ENCODE measurements around the gene LDLR. TPM values are rescaled to one million over a fixed set of nuclear protein-coding genes. Genes with fewer than 3 reads are reported as not detected.

LDLR gene
- total and polyA plus RNA-seq, 10 donors, result 7.0 to 117 (median 25.6) TPM

DNA sequence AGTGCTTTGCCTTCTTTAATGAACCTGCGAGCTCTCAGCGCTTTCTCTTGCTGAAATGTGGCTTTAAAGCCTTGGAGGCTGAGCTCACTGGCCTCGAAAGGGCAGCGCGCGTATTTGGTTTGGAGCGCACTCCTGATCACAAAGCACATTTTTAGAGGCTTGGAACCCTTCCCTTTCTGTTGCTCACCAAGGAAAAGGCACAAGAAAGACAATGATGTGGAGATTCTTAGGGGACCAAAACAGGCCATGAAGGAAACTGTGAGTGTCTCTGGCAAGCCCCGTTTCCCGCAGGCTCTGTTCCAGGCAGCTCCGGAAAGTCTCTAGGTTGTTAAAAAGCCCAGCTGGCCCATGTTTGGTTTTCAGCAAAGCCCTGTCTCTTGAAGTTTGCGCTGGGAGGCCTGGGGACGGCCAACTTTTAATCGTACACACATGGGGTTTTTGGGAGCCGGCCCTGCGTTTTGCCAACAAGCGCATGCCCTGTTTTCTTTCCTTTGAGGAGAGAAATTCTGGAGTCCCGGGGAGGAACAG is 75.7 kb downstream of the LDLR start:
- WGBS, 5 donors, result 81 to 90% (median 88%) methylated on average over 17 of the region's 17 CpGs
- Histone ChIP-seq H3K4me3 (no peak overlapping the region), H3K27me3 (replicated peaks in 1 of 7) (no peaks in the 10 kb centered on the region), H3K27ac (peak overlapping the region in 7 of 8 donors; percentile 31 to 77 (median 65)), H3K36me3 (peaks cover 0 to 37% (median 9%) of the 10 kb centered on the region in 6 donors), H3K9me3 (peaks cover 0 to 12% (median 9%) of the 10 kb centered on the region in 8 donors), H3K4me1 (peaks cover 0 to 11% (median 0%) of the 10 kb centered on the region in 6 donors)
- TF ChIP-seq POLR2AphosphoS5 (IDR thresholded peaks at IDR 0.05) (peak in 2 of 3 donors; percentile 35 to 36), POLR2A (IDR thresholded peaks at IDR 0.05) (no peak)
- TF ChIP-seq, protein P1, sequence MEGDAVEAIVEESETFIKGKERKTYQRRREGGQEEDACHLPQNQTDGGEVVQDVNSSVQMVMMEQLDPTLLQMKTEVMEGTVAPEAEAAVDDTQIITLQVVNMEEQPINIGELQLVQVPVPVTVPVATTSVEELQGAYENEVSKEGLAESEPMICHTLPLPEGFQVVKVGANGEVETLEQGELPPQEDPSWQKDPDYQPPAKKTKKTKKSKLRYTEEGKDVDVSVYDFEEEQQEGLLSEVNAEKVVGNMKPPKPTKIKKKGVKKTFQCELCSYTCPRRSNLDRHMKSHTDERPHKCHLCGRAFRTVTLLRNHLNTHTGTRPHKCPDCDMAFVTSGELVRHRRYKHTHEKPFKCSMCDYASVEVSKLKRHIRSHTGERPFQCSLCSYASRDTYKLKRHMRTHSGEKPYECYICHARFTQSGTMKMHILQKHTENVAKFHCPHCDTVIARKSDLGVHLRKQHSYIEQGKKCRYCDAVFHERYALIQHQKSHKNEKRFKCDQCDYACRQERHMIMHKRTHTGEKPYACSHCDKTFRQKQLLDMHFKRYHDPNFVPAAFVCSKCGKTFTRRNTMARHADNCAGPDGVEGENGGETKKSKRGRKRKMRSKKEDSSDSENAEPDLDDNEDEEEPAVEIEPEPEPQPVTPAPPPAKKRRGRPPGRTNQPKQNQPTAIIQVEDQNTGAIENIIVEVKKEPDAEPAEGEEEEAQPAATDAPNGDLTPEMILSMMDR (IDR thresholded peaks at IDR 0.05 in 8 of 11, conservative IDR thresholded peaks at IDR 0.05 in 3 of 11), result no peak
- intact Hi-C loops (cut with DNase I; ENCODE audit: low total_unique reads), result no loop called here
- DNase-seq, result no peak

DNA sequence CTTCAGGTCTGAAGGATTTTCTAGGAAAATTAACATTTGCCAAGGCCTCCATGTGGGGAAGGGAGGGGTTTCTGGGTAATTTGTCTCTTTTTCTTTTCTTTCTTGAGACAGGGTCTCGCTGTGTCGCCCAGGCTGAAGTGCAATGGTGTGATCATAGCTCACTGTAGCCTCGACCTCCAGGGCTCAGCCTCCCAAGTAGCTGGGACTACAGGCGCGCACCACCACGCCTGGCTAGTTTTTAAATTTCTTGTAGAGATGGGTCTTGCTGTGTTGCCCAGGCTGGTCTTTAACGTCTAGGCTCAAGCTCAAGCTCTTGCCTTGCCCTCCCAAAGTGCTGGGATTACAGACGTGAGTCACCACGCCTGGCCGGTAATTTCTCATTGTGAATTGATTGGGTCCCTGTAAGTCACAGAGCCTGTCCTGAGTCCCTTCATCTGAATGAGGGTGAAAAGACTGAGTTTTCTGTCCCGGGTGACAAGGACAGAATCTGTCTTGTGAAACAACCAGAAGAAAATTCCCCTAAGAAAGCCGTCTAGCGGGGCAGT is 76.3 kb downstream of the LDLR start:
- intact Hi-C loops (cut with DNase I; ENCODE audit: low total_unique reads), result no loop called here
- no peaks in the 10 kb centered on the region for H3K27me3 ChIP-seq (replicated peaks in 1 of 7)

DNA sequence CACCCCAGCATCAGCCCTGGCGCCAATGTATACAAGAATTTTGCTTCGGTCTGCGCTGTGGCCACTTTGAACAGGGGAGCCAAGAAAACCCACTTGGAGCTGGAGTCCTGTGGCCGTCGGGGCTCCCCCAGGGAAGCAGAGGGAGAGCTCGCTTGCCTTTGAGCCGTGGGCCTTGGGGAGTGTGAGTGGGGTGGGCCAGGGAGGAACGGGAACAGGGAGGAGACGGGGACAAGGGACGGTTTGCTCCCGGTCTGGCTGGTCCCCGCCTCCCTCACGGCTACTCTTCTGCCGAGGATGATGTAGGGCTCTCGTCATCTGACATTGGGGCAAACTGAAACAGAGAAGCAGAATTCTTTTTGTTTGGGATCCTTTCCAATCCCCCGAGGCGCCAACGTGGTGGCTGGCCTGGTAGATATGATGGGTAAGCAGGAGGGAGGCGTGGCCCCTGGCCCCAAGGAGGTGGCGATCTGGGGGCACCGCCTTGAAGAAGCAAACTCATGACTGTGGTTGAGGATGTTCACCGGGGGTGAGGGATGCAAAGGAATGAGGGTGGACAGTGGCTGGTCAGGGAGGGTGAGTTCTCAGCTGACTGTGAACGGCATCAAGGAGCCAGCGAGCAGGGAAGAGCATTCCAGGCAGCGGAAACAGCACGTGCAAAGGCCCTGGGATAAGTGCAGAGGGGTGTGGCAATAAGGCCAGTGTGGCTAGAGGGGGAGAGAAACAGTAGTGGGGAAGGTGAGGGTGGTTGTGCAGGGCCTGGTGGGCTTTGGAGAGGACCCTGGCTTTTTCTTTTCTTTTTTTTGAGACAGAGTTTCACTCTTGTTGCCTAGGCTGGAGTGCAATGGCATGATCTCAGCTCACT is 77.2 kb downstream of the LDLR start:
- no peaks in the 10 kb centered on the region for H3K9me3 ChIP-seq
- intact Hi-C loops (cut with DNase I; ENCODE audit: low total_unique reads), result no loop called here
- H3K4me3 ChIP-seq, result no peak overlapping the region
- peak overlapping the region in 7 of 8 donors; percentile 29 to 77 (median 63) for H3K27ac ChIP-seq
- 78 to 88% (median 84%) methylated on average over 26 of the region's 26 CpGs for WGBS, 5 donors
- peaks cover 0 to 8% (median 0%) of the 10 kb centered on the region in 6 donors for H3K4me1 ChIP-seq
- H3K27me3 ChIP-seq (replicated peaks in 1 of 7), result no peaks in the 10 kb centered on the region
- DNase-seq, result no peak
- TF ChIP-seq POLR2AphosphoS5 (IDR thresholded peaks at IDR 0.05), result peak in 2 of 3 donors; percentile 63 to 66
- TF ChIP-seq, protein P1 (IDR thresholded peaks at IDR 0.05 in 8 of 11, conservative IDR thresholded peaks at IDR 0.05 in 3 of 11), result no peak
- peaks cover 0 to 52% (median 9%) of the 10 kb centered on the region in 6 donors for H3K36me3 ChIP-seq

More for the DNA sequence above, 76.3 kb downstream of the LDLR start:
- H3K4me1 ChIP-seq, result peaks cover 0 to 8% (median 0%) of the 10 kb centered on the region in 6 donors
- no peak overlapping the region for H3K4me3 ChIP-seq
- TF ChIP-seq POLR2A (IDR thresholded peaks at IDR 0.05), result no peak
- TF ChIP-seq, protein P1 (IDR thresholded peaks at IDR 0.05 in 8 of 11, conservative IDR thresholded peaks at IDR 0.05 in 3 of 11), result no peak
- no peak for TF ChIP-seq POLR2AphosphoS5 (IDR thresholded peaks at IDR 0.05)
- H3K36me3 ChIP-seq, result peaks cover 0 to 43% (median 9%) of the 10 kb centered on the region in 6 donors
- DNase-seq, result no peak
- H3K27ac ChIP-seq, result peak overlapping the region in 7 of 8 donors; percentile 31 to 77 (median 65)
- H3K9me3 ChIP-seq, result peaks cover 0 to 6% (median 4%) of the 10 kb centered on the region in 8 donors
- WGBS, 5 donors, result 83 to 93% (median 90%) methylated on average over 13 of the region's 13 CpGs

DNA sequence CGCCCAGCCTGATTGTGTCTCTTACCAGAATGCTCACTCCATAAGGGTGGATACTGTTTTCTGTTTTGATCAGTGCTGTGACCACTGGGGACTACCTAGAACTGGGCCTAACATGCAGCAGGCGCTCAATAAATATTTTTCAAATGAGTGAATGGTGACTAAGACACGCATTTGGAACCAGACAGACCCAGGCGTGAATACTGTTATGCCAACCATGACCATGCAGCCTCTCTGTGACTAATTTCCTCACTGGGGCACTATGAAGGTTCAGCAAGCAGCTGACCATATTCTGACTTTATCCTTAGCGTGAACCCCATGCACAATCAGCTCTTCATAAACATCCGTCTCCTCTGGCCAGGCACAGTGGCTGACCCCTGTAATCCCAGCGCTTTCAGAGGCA is 79.3 kb downstream of the LDLR start:
- no peak overlapping the region for H3K27ac ChIP-seq
- H3K9me3 ChIP-seq, result no peaks in the 10 kb centered on the region
- no peak for DNase-seq
- no peak overlapping the region for H3K4me3 ChIP-seq
- H3K36me3 ChIP-seq, result peaks cover 0 to 70% (median 11%) of the 10 kb centered on the region in 6 donors
- no peak for TF ChIP-seq POLR2A (IDR thresholded peaks at IDR 0.05)
- TF ChIP-seq, protein P1 (IDR thresholded peaks at IDR 0.05 in 8 of 11, conservative IDR thresholded peaks at IDR 0.05 in 3 of 11), result no peak
- TF ChIP-seq POLR2AphosphoS5 (IDR thresholded peaks at IDR 0.05), result no peak
- WGBS, 5 donors, result 72 to 94% (median 84%) methylated on average over 7 of the region's 7 CpGs
- intact Hi-C loops (cut with DNase I; ENCODE audit: low total_unique reads), result no loop called here
- H3K4me1 ChIP-seq, result peaks cover 0 to 8% (median 0%) of the 10 kb centered on the region in 6 donors
- H3K27me3 ChIP-seq (replicated peaks in 1 of 7), result no peaks in the 10 kb centered on the region
